Panc1 (cell line): ENCODE data around the gene TMEM127. TPM values are rescaled to one million over a fixed set of nuclear protein-coding genes. Genes with fewer than 3 reads are reported as not detected.
A peak's percentile ranks its signal among the peaks of the same experiment; 100 is the strongest.

ENCODE experiments used
- ATAC-seq: fragments of 200-7000 bp; cut with Tn5 transposase; 2 replicates; pipeline ENCODE4 v1.9.1; 2020; ENCODE audit warnings: mild to moderate bottlenecking, moderate library complexity
- BruUV-seq: library from RNA; stranded (reverse); fragments of 400-500 nt; replicated peaks from 2 replicates; lab custom pipeline; 2021; lab: Mats Ljungman, UMichigan
- CTCF ChIA-PET: fragments of 300-600 bp; sonication (Branson Sonifier 250); formaldehyde crosslinking; loops from one replicate; lab custom pipeline; 2022; ENCODE audit warnings: antibody characterized with exemption; lab: Charles Lee
- POLR2A ChIA-PET: fragments of 300-600 bp; sonication (Branson Sonifier 250); formaldehyde crosslinking; loops from one replicate; lab custom pipeline; 2022; ENCODE audit warnings: antibody characterized with exemption; lab: Charles Lee
- DNase-seq: peaks from one replicate; pipeline ENCODE4 v3.0.0-alpha.2; 2010; ENCODE audit warnings: low read depth, low spot score
- H3K27ac ChIP-seq: 2 replicates; pipeline ENCODE4 v1.5.1; 2011; ENCODE audit warnings: mild to moderate bottlenecking, low read length, inconsistent platforms
- H3K27me3 ChIP-seq: fragments of 200-500 bp; sonication (Bioruptor generic); 2 replicates; pipeline ENCODE4 v1.6.0; 2014; ENCODE audit warnings: low read length, inconsistent platforms; ENCODE audit not compliant: control insufficient read depth, insufficient read depth
- H3K36me3 ChIP-seq: fragments of 200-500 bp; sonication (Bioruptor generic); 2 replicates; pipeline ENCODE4 v1.5.1; 2014; ENCODE audit warnings: inconsistent platforms, mild to moderate bottlenecking, low read length, moderate library complexity; ENCODE audit not compliant: control insufficient read depth, insufficient read depth
- H3K4me1 ChIP-seq: 2 replicates; pipeline ENCODE4 v1.5.1; 2011; ENCODE audit warnings: inconsistent platforms, mild to moderate bottlenecking, low read length, moderate library complexity; ENCODE audit not compliant: control insufficient read depth, insufficient read depth
- H3K4me3 ChIP-seq, 2 experiments: 2 replicates each; pipeline ENCODE4 v1.5.1; 2011 to 2012; ENCODE audit warnings: low read depth in 2 of 2, low read length in 2 of 2, mild to moderate bottlenecking in 2 of 2, inconsistent platforms in 1 of 2, moderate library complexity in 1 of 2
- H3K9me3 ChIP-seq: fragments of 200-500 bp; sonication (Bioruptor generic); 2 replicates; pipeline ENCODE4 v1.5.1; 2014; ENCODE audit warnings: low read depth, mild to moderate bottlenecking, inconsistent platforms, low read length, moderate library complexity; ENCODE audit not compliant: control insufficient read depth, insufficient read depth
- POLR2AphosphoS5 ChIP-seq: IDR thresholded peaks from 2 replicates; pipeline ENCODE4 v1.6.1; 2012; ENCODE audit warnings: mild to moderate bottlenecking, low read depth, low read length, moderate library complexity
- SIN3A ChIP-seq: IDR thresholded peaks from 2 replicates; pipeline ENCODE4 v1.6.1; 2012; ENCODE audit warnings: low read depth, mild to moderate bottlenecking, low read length, moderate library complexity, borderline replicate concordance; ENCODE audit not compliant: insufficient read depth
- TCF7L2 ChIP-seq: IDR thresholded peaks from 2 replicates; pipeline ENCODE4 v1.6.1; 2011; ENCODE audit warnings: mild to moderate bottlenecking, low read depth, low read length, inconsistent platforms
- in situ Hi-C: cut with HindIII; loops from 2 replicates; pipeline ENCODE4 v1.10.0; 2016; ENCODE audit warnings: low sequenced_read_pairs, low pct_unique_long_range_greater_than_20kb
- intact Hi-C: fragments of 100-400 bp; cut with micrococcal nuclease; formaldehyde crosslinking; loops from one replicate; pipeline ENCODE4 v1.10.0; 2022; ENCODE audit not compliant: unreplicated experiment
- total RNA-seq: library from RNA; stranded (reverse); gene quantifications from one replicate; pipeline ENCODE4 v1.2.1, GENCODE V29; 2021; ENCODE audit not compliant: unreplicated experiment
- TF ChIP-seq, protein P1 (sequence below), 2 experiments: IDR thresholded peaks; 2 replicates each; pipeline ENCODE4 v1.6.1; 2011 to 2012; ENCODE audit warnings: low read depth in 2 of 2, control low read depth in 1 of 2, low read length in 1 of 2, mild to moderate bottlenecking in 1 of 2, moderate library complexity in 1 of 2; ENCODE audit not compliant: insufficient read depth in 1 of 2
- TF ChIP-seq, protein P2 (sequence below): fragments of 450-650 bp; IDR thresholded peaks from 2 replicates; pipeline ENCODE4 v1.5.1; 2017; ENCODE audit warnings: mild to moderate bottlenecking

The TMEM127 gene
- total RNA-seq, 1 experiment from 2014 or later, result 63.1 TPM

DNA sequence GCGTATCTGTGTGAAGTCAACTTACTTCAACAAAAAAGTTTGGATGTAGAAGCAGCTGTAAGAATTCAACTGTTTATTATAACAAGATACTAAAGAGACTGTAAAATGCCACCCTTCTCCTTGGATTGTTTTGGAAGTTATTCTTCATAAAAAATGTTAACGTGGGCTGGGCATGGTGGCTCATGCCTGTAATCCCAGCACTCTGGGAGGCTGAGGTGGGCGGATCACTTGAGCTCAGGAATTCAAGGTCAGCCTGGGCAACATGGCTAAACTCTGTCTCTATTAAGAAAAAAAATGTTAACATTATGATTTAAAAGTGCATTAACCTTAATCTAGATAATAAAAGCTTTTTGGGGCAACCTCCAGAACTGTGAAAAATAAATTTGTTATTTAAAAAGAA, 8.0 kb upstream of the TMEM127 start:
- H3K27ac ChIP-seq, result no peak overlapping the region
- TF ChIP-seq POLR2AphosphoS5, result no peak
- TF ChIP-seq, protein P1, sequence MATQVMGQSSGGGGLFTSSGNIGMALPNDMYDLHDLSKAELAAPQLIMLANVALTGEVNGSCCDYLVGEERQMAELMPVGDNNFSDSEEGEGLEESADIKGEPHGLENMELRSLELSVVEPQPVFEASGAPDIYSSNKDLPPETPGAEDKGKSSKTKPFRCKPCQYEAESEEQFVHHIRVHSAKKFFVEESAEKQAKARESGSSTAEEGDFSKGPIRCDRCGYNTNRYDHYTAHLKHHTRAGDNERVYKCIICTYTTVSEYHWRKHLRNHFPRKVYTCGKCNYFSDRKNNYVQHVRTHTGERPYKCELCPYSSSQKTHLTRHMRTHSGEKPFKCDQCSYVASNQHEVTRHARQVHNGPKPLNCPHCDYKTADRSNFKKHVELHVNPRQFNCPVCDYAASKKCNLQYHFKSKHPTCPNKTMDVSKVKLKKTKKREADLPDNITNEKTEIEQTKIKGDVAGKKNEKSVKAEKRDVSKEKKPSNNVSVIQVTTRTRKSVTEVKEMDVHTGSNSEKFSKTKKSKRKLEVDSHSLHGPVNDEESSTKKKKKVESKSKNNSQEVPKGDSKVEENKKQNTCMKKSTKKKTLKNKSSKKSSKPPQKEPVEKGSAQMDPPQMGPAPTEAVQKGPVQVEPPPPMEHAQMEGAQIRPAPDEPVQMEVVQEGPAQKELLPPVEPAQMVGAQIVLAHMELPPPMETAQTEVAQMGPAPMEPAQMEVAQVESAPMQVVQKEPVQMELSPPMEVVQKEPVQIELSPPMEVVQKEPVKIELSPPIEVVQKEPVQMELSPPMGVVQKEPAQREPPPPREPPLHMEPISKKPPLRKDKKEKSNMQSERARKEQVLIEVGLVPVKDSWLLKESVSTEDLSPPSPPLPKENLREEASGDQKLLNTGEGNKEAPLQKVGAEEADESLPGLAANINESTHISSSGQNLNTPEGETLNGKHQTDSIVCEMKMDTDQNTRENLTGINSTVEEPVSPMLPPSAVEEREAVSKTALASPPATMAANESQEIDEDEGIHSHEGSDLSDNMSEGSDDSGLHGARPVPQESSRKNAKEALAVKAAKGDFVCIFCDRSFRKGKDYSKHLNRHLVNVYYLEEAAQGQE (IDR thresholded peaks at IDR 0.05; ENCODE audit: insufficient read depth in 1 of 2, low read depth in 2 of 2, low read length in 1 of 2), result no peak
- TF ChIP-seq, protein P2, sequence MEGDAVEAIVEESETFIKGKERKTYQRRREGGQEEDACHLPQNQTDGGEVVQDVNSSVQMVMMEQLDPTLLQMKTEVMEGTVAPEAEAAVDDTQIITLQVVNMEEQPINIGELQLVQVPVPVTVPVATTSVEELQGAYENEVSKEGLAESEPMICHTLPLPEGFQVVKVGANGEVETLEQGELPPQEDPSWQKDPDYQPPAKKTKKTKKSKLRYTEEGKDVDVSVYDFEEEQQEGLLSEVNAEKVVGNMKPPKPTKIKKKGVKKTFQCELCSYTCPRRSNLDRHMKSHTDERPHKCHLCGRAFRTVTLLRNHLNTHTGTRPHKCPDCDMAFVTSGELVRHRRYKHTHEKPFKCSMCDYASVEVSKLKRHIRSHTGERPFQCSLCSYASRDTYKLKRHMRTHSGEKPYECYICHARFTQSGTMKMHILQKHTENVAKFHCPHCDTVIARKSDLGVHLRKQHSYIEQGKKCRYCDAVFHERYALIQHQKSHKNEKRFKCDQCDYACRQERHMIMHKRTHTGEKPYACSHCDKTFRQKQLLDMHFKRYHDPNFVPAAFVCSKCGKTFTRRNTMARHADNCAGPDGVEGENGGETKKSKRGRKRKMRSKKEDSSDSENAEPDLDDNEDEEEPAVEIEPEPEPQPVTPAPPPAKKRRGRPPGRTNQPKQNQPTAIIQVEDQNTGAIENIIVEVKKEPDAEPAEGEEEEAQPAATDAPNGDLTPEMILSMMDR, result no peak
- no peak for TF ChIP-seq TCF7L2
- TF ChIP-seq SIN3A, result no peak
- CTCF ChIA-PET, result no interaction called here
- intact Hi-C loops, result no loop called here
- in situ Hi-C loops, result loop anchor here (25.0 kb wide), 1 partner anchor 111 kb away; no protein-coding TSS in a partner anchor
- BruUV-seq, result no TSS peak
- no peaks in the 10 kb centered on the region for H3K27me3 ChIP-seq
- H3K4me3 ChIP-seq, result no peak overlapping the region
- no peak for ATAC-seq
- peaks cover 20% of the 10 kb centered on the region for H3K36me3 ChIP-seq
- no peaks in the 10 kb centered on the region for H3K4me1 ChIP-seq
- no peak for DNase-seq
- POLR2A ChIA-PET, result interaction anchor here (0.6 to 0.7 kb wide), 3 partner anchors 8 to 60 kb away, joined by 6 to 8 read pairs (median 6); no protein-coding TSS in a partner anchor
- no peaks in the 10 kb centered on the region for H3K9me3 ChIP-seq

DNA sequence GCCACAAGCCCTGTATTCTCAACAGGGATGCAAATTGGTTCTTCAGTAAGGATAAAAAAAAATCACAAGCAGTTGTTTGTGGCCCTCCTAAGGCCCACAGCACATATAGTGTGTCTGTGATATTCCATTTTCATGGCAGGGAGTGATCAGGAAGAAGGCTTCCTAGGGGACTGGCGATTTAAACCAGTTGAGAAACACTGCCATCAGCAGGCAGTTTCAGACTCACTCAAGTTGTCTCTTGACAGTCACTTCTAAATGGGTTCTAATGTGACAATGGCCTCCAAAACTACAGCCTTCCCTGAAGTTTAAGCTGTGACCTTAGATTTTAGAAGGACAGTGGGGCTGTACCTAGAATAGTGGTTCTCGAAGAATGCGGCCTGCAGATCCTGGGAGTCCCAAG, 6.2 kb upstream of the TMEM127 start:
- Histone ChIP-seq H3K4me1 (peaks cover 5% of the 10 kb centered on the region; the same call in 1 of the 2 replicates), H3K27ac (no peak overlapping the region), H3K27me3 (no peaks in the 10 kb centered on the region), H3K36me3 (peaks cover 14% of the 10 kb centered on the region), H3K9me3 (no peaks in the 10 kb centered on the region), H3K4me3 (no peak overlapping the region)
- DNase-seq, result no peak
- TF ChIP-seq TCF7L2 (no peak), SIN3A (no peak), POLR2AphosphoS5 (peak; percentile 32; the same call in 1 of the 2 replicates)
- TF ChIP-seq, protein P2, result no peak
- TF ChIP-seq, protein P1 (IDR thresholded peaks at IDR 0.05; ENCODE audit: insufficient read depth in 1 of 2, low read depth in 2 of 2, low read length in 1 of 2), result no peak
- in situ Hi-C loops, result loop anchor here (25.0 kb wide), 1 partner anchor 110 kb away; no protein-coding TSS in a partner anchor
- POLR2A ChIA-PET, result interaction anchor here (0.6 kb wide), 1 partner anchor 87 kb away, joined by 4 read pairs; no protein-coding TSS in a partner anchor
- CTCF ChIA-PET, result no interaction called here
- intact Hi-C loops, result no loop called here
- TSS peak; percentile 67 for BruUV-seq
- ATAC-seq, result peak; percentile 18; the same call in 1 of the 2 replicates
